ENCODE results near the gene ACTR3.
"Not testable (repeated sequence)": the region's sequence is repeated elsewhere in the genome, so short reads cannot be mapped to it uniquely, and the experiment has no call there.

The ACTR3 gene

DNA sequence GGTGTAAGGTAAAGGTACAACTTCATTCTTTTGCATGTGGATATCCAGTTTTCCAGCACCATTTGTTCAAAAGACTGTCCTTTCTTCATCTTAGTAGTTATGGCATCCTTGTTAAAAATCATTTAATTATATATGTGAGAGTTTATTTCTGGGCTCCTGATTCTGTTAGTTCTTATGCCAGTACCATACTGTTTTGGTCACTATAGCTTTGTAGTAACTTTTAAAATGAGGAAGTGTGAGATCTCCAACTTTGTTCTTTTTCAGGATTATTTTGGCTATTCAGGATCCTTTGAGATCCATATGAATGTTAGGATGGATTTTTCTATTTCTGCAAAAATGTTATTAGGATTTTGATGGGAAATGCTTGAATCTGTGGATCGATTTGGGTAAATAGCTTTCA lies 16.8 kb downstream of the ACTR3 start:
- DNase-seq: no peak

DNA sequence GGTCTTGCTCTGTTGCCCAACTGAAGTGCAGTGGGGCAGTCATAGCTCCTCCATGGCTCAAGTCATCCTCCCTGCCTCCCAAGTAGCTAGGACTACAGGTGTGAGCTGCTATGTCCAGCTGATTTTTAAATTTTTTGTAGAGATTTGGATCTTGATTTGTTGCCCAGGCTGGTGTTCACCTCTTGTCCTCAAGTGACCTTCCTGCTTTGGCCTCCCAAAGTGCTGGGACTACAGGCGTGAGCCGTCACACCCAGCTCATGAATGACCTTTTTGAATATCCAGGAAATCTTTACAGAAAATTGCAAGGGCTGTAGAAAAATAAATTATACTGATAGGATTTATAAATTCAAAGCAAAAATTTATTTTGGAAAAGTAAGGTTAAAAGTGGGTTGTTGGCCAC lies 17.4 kb downstream of the ACTR3 start:
- no peak for DNase-seq

DNA sequence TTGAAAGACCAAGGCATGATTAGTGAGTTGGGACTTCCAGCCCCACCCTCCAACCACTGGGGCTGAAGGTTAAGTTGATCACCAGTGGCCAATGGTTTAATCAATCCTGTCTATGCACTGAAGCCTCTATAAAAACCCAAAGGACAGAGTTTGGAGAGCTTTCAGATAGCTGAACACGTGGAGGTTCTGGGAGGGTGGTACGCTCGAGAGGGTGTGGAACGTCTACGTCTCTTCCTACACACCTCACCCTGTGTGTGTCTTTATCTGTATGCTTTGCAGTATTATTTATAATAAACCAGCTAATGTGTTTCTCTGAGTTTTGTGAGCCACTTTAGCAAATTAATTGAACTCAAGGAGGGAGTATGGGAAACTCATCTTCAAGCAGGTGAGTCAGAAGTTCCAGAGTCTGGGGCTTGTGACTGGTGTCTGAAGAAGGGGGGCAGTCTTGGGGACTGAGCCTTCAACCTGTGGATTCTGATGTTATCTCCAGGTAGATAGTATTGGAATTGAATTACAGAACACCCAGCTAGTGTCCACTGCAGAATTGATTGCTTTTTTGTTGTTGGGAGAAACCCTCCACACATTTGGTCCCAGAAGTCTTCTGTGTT lies 20.3 kb downstream of the ACTR3 start:
- DNase-seq: peak; percentile 70

DNA sequence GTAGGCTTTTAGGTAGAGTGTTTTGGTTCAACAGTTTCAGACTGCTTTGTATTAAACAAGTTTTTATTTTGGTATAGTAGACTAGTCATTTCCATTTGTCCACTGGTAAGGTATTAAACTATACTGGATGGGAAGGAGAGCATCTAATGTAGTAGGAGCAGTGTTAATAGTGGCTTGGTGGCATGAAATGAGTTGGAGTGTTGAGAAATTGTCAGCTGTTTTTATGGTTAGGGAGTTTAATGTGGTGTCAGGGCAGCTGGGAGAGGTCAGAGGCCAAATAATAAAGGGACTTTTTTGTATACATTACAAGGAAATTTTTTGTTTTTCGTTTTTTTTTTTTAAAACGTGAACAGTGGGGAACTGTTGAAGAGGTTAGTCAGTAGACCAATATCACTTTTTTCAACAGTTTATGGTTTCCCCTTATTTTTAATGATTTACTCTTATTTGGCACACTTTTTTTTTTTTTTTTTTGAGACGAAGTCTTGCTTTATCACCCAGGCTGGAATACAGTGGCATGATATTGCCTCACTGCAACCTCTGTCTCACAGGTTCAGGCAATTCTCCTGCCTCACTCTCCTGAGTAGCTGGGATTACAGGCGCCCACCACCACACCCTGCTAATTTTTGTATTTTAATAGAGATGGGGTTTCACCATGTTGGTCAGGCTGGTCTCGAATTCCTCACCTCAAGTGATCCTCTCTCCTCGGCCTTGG lies 21.2 kb downstream of the ACTR3 start:
- no peak for DNase-seq

DNA sequence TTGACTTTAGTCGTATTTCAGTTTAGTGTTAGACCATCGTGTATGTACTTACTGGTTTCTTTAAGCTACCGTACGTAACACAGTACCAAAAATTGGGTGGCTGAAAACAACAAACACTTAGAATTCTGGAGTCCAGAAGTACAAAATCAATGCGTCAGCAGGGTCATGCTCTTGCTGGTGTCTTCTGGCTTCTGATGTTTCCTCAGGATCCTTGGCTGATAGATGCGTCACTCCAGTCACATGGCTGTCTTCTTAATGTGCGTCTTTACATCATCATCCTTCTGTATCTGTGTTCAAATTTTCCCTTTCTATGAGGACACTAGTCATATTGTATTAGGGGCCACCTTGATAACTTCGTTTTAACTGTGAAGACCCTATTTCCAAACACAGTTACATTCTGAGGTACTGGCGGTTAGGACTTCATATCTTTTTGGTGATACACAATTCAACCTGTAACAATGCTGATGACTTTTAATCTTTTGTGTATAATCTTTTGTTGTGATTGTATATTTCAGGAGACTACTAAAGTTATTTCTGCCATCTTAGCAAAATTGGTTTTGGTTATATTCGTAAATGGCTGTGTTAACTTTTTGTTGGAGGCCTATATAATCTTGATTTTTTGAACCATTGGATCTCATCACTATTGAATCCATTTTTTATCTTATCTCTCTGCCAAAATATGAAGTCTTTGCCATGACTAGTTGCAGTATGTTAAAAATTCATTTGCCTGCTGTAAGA lies 25.4 kb downstream of the ACTR3 start:
- no peak for DNase-seq

DNA sequence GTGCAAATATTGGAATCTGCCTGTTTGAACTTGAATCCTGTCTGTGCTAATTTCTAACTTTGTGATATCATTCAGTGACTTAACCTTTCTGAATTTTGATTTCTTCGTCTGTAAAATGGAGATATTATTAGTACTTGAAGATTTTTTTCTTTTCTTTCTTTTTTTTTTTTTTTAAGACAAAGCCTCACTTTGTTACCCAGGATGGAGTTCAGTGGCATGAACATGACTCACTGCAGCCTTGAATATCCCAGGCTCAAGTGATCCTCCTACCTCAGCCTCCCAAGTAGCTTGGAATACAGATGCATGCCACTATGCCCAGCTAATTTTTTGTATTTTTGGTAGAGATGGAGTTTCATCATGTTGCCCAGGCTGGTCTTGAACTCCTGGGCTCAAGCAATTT lies 28.3 kb downstream of the ACTR3 start:
- no peak for DNase-seq

DNA sequence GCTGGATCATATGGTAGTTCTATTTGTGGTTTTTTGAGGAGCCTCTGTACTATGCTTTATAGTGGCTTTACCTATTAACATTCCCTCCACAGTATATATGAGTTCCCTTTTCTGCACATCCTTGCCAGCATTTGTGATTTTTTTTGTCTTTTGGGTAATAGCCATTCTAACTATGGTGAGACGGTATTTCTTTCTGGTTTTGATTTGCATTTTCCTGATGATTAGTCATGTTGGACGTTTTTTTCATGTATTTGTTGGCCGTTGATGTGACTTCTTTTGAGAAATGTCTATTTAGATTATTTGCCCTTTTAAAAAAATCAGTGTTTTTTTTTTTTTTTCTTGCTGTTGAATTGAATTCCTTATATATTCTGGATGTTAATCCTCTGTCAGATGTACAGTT lies 31.1 kb downstream of the ACTR3 start:
- no peak for DNase-seq

DNA sequence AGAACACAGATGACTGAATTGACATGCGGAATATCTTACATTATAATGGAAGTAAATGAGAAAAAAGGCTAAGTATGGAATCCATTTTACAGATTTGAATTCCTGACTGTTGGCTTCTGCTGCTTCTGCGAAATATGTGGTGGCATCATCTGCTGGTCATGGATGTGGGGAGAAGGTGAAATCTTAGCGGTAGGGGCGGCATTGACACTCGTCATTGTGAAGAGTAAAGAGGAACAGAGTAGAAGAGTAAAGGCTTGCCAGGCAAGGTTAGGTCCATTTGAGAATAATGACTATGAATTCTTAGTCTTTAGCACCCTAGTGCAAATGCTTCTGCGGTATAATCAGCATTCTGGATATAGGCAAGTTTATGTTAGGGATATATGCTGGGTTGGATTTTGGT lies 32.4 kb downstream of the ACTR3 start:
- no peak for DNase-seq

DNA sequence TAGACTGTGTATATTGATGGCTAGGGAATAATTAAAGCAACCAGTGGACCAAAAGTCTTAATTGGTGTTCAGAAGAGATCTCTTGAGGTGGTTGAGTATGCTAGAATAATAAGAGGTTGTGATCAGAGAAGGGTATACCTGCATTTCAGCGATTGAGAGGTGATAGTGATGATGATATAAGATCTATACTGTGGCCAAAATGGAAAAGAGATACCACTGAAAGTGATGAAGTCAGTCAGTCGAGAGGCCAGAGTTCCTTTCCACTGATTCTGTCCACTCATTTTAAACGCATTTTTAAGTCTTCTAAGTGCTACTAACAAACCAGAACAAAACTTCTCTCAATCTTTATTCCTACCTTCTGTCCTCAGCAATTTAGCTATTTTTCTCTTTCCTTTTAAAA lies 32.9 kb downstream of the ACTR3 start:
- no peak for DNase-seq

DNA sequence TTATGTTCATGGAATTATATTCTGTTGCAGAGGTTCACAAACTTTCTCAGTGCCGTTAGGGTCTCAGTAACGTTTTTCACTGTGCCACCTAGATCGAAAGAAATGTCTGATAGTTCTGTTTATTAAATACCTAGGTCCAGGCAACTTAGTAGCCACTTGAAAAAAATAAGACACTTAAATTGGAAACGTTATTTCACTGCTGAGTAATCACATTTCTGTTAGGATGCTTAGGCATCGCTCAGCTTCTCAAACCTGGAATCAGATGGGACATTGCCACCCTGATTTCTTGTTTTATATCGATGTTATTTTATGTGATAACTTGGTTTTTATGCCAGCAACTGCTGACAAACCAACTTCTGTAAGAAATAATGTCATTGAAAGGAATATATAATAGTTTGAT lies 36.0 kb downstream of the ACTR3 start:
- no peak for DNase-seq

DNA sequence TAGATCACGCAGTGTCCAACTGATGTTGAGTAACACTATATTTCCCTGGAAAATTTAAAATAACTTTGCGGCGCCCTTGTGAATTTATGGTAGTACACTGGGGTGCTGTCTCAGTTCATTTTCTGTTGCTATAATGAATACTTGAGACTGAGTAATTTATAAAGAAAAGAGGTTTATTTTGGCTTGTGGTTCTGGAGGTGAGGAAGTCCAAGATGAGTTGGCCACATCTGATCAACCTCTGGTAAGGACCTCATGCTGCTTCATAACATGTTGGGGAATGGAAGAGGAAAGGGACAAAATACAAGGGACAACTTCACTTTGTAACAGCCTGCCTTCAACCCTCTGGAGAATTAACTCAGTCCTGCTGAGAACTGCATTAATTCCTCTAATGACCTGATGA lies 36.4 kb downstream of the ACTR3 start:
- no peak for DNase-seq

DNA sequence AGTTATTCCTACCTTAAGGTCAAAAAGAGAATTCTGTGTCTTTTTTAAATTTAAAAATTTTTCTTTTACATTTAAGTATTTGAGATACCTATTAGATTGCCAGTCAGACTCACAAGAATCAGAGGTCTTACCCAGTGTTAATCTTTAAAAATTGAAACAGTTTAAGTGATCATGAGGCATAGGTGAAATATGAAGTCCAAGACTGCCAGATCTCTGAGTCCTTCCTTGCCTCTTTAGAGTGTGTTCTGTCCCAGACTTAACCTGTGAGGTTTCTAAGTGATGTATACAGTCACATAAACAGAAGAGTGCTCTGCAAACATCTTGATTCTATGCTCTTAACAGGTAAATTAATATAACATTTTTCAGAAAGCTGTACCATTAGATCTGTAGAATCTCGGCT lies 40.6 kb downstream of the ACTR3 start:
- no peak for DNase-seq

DNA sequence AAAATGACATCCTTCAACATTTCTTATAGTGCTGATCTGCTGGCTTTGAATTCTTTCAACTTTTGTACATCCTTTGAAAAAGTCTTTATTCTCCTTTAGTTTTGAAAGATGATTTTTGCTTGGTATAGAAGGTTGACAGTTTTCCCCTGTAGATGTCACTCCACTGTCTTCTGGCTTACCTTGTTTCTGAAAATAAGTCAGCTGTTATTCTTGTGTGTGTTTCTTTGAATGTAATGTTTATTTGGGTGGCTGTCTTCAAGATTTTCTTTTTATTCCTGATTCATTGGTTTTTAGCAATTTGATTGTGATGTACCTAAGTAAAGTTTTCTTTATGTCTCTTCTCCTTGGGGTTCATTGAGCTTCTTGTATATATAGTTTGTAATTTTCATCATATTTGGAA lies 47.6 kb downstream of the ACTR3 start:
- DNase-seq: no peak

DNA sequence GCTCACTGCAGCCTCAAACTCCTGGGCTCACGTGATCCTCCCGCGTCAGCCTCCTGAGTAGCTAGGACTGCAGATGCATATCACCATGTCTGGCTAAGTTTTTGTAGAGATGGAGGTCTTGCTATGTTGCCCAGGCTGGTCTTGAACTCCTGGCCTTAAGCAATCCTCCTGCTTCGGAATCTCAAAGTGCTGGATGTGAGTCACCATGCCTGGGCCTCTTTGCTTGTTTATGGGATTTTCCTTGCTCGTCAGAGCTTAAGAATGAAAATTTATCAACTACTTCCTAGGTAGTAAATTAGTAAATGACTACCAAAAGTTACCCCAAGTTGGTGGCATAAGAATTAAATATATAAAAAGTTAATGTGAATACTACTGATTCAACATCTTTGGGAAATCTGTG lies 51.0 kb downstream of the ACTR3 start:
- no peak for DNase-seq

DNA sequence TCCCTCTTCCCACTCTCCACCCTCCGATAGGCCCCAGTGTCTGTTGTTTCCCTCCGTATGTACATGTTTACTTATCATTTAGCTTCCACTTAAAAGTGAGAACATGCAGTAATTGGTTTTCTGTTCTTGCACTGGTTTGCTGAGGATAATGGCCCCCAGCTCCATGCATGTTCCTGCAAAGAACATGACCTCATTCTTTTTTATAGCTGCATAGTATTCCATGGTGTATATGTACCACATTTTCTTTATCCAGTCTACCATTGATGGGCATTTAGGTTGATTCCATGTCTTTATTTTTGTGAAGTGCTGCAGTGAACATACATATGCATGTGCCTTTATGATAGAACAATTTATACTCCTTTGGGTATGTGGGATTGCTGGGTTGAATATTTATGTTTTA lies 55.9 kb downstream of the ACTR3 start:
- not testable (repeated sequence) for DNase-seq

DNA sequence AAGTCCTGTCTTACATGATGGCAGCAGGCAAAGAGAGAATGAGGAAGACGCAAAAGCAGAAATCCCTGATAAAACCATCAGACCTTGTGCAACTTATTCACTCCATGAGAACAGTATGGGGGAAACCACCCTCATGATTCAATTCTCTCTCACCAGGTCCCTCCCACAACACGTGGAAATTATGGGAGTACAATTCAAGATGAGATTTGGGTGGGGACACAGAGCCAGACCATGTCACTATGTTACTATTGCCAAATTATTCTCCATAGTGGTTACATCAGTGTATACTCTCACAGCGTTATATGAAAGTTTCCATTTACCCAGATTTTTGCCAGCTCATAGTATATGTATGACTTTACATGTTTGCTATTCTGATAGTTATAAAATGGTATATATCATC lies 61.0 kb downstream of the ACTR3 start:
- DNase-seq: not testable (repeated sequence)

DNA sequence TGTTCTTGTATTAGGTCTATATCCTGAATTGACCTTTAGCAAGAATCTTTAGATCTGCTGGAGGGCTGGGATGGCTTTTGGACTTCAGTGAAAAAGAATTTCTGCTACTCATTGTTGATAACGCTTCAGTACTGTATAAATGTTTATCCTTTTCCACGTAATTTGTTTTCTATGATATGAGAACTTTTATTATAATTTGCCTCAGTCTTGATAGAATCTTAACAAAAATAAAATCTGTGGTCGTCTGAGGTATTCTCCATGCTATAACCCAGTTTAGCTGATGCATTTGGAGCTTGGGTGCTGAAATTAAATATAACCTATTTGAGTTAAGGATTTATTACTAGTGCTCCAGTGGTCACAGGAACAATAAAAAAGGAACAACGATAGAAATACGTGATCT lies 71.1 kb downstream of the ACTR3 start:
- no peak for DNase-seq

DNA sequence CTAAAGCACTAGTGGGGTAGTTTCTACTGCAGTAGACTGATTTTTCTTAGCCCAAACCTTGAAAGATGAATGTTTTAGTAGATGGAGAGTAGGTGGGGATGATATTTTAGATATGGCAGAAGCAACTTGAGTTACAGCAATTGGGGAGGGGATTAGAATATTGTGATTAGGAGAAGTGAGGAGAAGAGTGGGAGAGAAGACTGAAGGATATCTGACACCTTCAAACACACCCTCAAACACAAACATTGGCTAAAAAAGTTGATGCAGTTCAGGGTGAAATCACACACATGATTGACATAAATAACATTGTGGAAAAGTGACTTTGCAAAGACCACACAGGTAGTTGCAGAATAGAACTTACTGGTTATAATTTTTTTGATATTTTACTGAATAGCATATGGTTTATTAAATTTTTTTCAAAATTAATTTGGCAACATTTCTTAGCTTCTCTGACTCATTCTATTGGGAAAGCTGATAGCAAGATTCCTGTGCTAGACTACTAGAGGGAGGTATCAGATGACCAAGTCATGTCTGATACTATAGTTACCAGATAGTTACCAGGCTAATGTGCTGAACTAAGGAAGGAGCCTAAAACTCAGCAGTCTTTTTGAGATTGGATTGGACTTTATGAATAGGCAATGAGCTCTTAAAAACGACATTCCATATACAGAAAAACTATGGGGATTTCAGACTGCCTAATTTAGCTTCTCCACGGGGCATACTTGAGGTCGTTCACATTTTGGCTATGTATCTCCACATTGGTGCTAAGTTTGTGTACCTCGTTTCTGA lies 73.0 kb downstream of the ACTR3 start:
- DNase-seq: no peak

DNA sequence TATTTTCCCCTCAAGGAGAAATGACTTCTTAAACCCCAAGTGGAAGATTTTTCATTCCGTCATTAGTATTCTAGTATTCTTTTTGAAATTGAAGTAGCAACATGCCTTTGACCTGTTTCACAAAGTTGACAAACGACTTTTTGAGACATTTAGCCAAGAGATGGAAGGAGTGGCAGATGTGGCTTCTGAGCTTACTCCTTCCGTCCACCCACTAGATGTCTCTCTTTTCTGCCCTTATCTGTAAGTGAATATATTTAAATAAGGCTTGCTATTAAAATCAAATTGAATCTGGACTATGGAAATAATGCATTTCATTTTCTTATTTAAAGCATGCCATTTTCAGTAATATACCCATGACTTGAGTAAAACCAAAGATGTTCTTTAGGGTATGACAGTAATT lies 74.1 kb downstream of the ACTR3 start:
- DNase-seq: no peak

DNA sequence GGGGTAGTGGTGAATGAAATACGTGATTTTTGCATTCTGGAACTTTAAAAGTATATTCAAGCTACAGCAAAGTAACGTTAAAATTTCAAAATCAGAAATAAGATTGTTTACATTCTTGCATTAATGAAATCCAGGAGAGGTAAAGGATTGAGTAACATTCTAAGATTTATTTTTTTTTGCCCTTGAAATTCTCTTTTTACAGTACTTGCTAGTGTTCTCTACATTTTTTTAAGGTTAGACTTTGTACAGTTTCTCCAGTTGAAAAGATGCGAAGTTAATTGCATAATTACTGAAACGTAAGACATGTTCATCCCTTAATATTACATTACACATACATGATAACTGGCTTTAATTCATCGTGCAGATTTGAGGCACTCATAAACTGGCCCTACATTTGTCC lies 74.5 kb downstream of the ACTR3 start:
- DNase-seq: no peak

DNA sequence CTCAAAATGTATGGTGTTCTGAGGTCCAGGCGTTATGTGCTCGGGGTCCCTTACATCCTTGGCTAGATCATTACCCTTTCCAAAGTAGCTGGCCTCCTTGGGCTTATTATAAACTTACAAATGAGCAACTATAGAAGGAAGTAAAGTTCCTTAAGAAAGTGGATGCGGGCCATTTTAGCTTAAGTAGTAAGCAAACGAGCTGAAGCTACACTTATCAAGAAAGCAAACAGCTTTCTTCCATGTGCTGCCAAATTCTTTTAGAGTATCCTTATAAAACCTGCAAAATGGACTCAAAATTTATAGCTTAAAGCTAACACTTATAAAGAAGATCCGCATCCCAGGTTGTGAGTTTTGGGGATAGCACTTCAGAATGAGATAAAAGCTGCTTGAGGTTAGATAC lies 75.3 kb downstream of the ACTR3 start:
- DNase-seq: no peak

DNA sequence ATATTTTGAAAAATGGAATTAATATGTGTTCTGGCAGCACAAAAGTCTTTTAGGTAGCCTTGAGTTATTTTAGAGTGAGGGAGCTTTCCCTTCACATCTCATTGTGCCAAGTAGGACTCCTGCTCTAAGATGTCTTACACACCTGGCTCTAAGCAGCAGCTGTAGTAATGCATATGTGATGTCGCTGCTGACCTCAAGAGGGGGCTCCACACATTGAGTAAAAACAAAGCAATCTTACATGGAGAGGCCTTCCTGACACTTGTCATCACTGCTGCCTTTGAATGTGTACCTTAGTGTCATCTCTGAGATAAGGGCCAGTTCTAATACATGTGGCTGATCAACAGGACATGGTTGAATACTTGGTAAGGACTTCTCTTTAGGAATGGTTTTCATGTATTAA lies 75.8 kb downstream of the ACTR3 start:
- peak; percentile 25 for DNase-seq

DNA sequence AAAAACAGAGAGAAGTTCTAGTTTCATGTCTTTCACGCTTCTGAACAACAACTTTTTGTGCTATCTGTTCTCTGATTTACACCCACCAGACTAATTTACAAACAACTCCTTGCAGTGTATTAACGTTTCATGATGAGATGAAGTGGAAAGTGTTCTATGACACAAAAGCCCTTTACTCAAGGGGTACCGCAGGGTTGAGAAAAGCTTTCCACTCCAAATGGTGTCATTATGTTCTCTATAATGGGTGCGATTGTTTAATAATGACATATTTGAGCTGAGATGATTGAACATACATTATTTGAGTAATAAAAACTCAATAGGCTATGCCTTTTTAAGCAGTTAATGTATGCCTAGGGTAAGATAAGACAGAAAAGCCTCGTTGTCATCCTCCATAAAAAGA lies 76.3 kb downstream of the ACTR3 start:
- no peak for DNase-seq

DNA sequence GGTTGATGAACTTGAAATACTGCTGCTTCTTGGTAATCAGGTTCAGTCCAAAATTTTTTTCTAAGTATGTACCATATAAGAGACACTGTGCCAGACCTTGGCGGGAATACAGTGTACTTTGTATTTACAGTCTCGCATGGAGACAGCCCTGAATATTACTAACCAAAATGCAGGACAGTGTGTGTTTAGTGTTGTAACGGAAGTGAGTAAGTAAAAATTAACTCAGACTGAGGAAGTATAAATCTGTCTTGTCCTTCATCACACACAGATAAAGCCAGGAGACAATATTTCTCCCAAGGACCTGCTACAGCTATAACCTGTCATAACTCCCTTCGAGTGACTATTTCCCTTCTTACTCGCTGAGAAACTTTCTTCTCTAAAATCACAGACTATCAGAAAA lies 76.9 kb downstream of the ACTR3 start:
- no peak for DNase-seq

All from stimulated activated CD4-positive, alpha-beta T cell treated with anti-CD3 and anti-CD28 coated beads, Interleukin-1b, Interleukin-23, amount 100 ng/mL, for 48 hours (primary cell).